ENCODE measurements around the gene WASL. TPM values are rescaled to one million over a fixed set of nuclear protein-coding genes. Genes with fewer than 3 reads are reported as not detected.

The WASL gene
- total and polyA plus RNA-seq, 2 of the 13 experiments (the other 11 are each of a cell fraction or from before 2014, with no cell fraction given): 7.9 to 12.8 TPM

- Histone ChIP-seq H3K79me2 (ENCODE audit: insufficient read depth, low read length) (no peaks in the 10 kb centered on the region), H3K36me3 (replicated peaks in 1 of 2; ENCODE audit: control insufficient read depth in 1 of 2, insufficient read depth in 2 of 2, low read length in 2 of 2) (no peaks in the 10 kb centered on the region), H3K4me2 (ENCODE audit: low read depth, low read length) (no peak overlapping the region), H4K20me1 (ENCODE audit: insufficient read depth, low read length) (no peaks in the 10 kb centered on the region), H3K27me3 (ENCODE audit: control insufficient read depth in 1 of 2, insufficient read depth in 2 of 2, low read length in 2 of 2) (no peaks in the 10 kb centered on the region; a peak in 1 of 5 replicates), H3K9me3 (ENCODE audit: low read length) (no peaks in the 10 kb centered on the region), H3K27ac (ENCODE audit: extremely low read length, insufficient read depth, low read length) (no peak overlapping the region), H3K4me3 (replicated peaks in 1 of 3; ENCODE audit: insufficient read depth in 1 of 3, low read depth in 2 of 3, low read length in 3 of 3) (no peak overlapping the region), H3K9ac (ENCODE audit: insufficient read depth, low read depth, low read length) (no peak overlapping the region), H3K4me1 (ENCODE audit: insufficient read depth, low read length) (no peaks in the 10 kb centered on the region), H2AFZ (ENCODE audit: low read length) (no peak overlapping the region)
- no TSS peak for BruUV-seq (replicated peaks)
- 20% methylated on average over 1 of the region's 1 CpG for WGBS (ENCODE audit: low lambda C conversion rate)
- DNase-seq (ENCODE audit: low spot score): no peak
- CTCF ChIA-PET (ENCODE audit: low intra/inter-chr PET ratio, low total read pairs): no interaction called here
- FAIRE-seq: no peak
- in situ Hi-C loops (cut with HindIII; ENCODE audit: extremely low pct_ligation_motif_present, low pct_unique_long_range_greater_than_20kb): no loop called here
- no peak for TF ChIP-seq ZNF737 (CRISPR knock-in tag; IDR thresholded peaks at IDR 0.05; ENCODE audit: borderline replicate concordance)
- no peak for TF ChIP-seq KAT8 (CRISPR knock-in tag; IDR thresholded peaks at IDR 0.05)
- TF ChIP-seq THAP11 (CRISPR knock-in tag; IDR thresholded peaks at IDR 0.05): no peak
- TF ChIP-seq, protein P1, sequence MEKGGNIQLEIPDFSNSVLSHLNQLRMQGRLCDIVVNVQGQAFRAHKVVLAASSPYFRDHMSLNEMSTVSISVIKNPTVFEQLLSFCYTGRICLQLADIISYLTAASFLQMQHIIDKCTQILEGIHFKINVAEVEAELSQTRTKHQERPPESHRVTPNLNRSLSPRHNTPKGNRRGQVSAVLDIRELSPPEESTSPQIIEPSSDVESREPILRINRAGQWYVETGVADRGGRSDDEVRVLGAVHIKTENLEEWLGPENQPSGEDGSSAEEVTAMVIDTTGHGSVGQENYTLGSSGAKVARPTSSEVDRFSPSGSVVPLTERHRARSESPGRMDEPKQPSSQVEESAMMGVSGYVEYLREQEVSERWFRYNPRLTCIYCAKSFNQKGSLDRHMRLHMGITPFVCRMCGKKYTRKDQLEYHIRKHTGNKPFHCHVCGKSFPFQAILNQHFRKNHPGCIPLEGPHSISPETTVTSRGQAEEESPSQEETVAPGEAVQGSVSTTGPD (CRISPR knock-in tag; IDR thresholded peaks at IDR 0.05): no peak
- no peak for TF ChIP-seq ONECUT2 (CRISPR knock-in tag; IDR thresholded peaks at IDR 0.05)
- TF ChIP-seq, protein P2, sequence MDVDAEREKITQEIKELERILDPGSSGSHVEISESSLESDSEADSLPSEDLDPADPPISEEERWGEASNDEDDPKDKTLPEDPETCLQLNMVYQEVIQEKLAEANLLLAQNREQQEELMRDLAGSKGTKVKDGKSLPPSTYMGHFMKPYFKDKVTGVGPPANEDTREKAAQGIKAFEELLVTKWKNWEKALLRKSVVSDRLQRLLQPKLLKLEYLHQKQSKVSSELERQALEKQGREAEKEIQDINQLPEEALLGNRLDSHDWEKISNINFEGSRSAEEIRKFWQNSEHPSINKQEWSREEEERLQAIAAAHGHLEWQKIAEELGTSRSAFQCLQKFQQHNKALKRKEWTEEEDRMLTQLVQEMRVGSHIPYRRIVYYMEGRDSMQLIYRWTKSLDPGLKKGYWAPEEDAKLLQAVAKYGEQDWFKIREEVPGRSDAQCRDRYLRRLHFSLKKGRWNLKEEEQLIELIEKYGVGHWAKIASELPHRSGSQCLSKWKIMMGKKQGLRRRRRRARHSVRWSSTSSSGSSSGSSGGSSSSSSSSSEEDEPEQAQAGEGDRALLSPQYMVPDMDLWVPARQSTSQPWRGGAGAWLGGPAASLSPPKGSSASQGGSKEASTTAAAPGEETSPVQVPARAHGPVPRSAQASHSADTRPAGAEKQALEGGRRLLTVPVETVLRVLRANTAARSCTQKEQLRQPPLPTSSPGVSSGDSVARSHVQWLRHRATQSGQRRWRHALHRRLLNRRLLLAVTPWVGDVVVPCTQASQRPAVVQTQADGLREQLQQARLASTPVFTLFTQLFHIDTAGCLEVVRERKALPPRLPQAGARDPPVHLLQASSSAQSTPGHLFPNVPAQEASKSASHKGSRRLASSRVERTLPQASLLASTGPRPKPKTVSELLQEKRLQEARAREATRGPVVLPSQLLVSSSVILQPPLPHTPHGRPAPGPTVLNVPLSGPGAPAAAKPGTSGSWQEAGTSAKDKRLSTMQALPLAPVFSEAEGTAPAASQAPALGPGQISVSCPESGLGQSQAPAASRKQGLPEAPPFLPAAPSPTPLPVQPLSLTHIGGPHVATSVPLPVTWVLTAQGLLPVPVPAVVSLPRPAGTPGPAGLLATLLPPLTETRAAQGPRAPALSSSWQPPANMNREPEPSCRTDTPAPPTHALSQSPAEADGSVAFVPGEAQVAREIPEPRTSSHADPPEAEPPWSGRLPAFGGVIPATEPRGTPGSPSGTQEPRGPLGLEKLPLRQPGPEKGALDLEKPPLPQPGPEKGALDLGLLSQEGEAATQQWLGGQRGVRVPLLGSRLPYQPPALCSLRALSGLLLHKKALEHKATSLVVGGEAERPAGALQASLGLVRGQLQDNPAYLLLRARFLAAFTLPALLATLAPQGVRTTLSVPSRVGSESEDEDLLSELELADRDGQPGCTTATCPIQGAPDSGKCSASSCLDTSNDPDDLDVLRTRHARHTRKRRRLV (CRISPR knock-in tag; IDR thresholded peaks at IDR 0.05): no peak
- no peak for TF ChIP-seq ZNF710 (CRISPR knock-in tag; IDR thresholded peaks at IDR 0.05; ENCODE audit: borderline replicate concordance)
- no peak for ATAC-seq
- intact Hi-C loops (cut with micrococcal nuclease; ENCODE audit: unreplicated experiment): no loop called here
- POLR2A ChIA-PET: no interaction called here
These were observed 82.3 kb downstream of the WASL start for GRCh38 chr7:123666492-123666891.
